Measurements from ENCODE around the gene PPARG. TPM values are rescaled to one million over a fixed set of nuclear protein-coding genes. Genes with fewer than 3 reads are reported as not detected.

The PPARG gene
- total and polyA plus RNA-seq, 2 of the 8 experiments (the other 6 are each of a cell fraction or from before 2014, with no cell fraction given): 0.06 TPM; not detected in 1

GRCh38 chr3:12438318-12438717 lies 149.4 kb downstream of the PPARG start:
- 93% methylated on average over 4 of the region's 4 CpGs; no CpG with 5 or more reads in 1 of the 2 experiments for WGBS, 2 experiments (ENCODE audit: extremely low coverage in 1 of 2, insufficient coverage in 1 of 2, insufficient read length in 1 of 2, insufficient replicate concordance in 2 of 2, low coverage in 1 of 2, low lambda C conversion rate in 2 of 2, missing lambda C conversion rate in 1 of 2)
- Histone ChIP-seq H3K79me1 (ENCODE audit: low read depth, low read length) (no peaks in the 10 kb centered on the region), H3K4me1 (replicated peaks in 1 of 4; ENCODE audit: control insufficient read depth in 3 of 4, insufficient read depth in 4 of 4, low read length in 3 of 4) (peaks cover 0 to 9% (median under 1%) of the 10 kb centered on the region in 4 experiments; a peak in 4 of 7 replicates), H2BK20ac (ENCODE audit: low read length) (no peak overlapping the region), H3K4me2 (ENCODE audit: insufficient read depth in 1 of 2, low read depth in 2 of 2, low read length in 2 of 2) (no peak overlapping the region), H4K20me1 (replicated peaks in 1 of 2; ENCODE audit: control insufficient read depth in 1 of 2, insufficient read depth in 2 of 2, low read length in 2 of 2) (no peaks in the 10 kb centered on the region), H3K9ac (replicated peaks in 1 of 4; ENCODE audit: extremely low read depth in 1 of 4, low read depth in 3 of 4, low read length in 3 of 4) (no peak overlapping the region), H4K5ac (ENCODE audit: insufficient read length, low read depth, low read length) (no peak overlapping the region), H2BK15ac (ENCODE audit: low read length) (no peak overlapping the region), H3K18ac (ENCODE audit: extremely low read depth, low read length) (no peak overlapping the region), H3K9me3 (ENCODE audit: insufficient read depth in 2 of 2, low read depth in 1 of 2, low read length in 1 of 2) (no peaks in the 10 kb centered on the region), H3K27me3 (replicated peaks in 1 of 4; ENCODE audit: control insufficient read depth in 3 of 4, extremely low read depth in 1 of 4, insufficient read depth in 3 of 4, low read length in 3 of 4) (no peaks in the 10 kb centered on the region; a peak in 2 of 7 replicates), H2AFZ (ENCODE audit: low read length) (no peak overlapping the region), H2AK5ac (ENCODE audit: low read depth, low read length) (no peak overlapping the region), H3K27ac (ENCODE audit: low read depth, low read length) (no peak overlapping the region), H3K4me3 (ENCODE audit: extremely low read depth in 1 of 4, insufficient read depth in 2 of 4, low read depth in 3 of 4, low read length in 4 of 4) (no peak overlapping the region), H3K14ac (ENCODE audit: insufficient read length) (no peak overlapping the region), H3K56ac (replicated peaks; ENCODE audit: insufficient read length, low read depth, low read length) (no peak overlapping the region), H3K79me2 (ENCODE audit: control insufficient read depth in 1 of 2, insufficient read depth in 2 of 2, low read length in 2 of 2) (no peaks in the 10 kb centered on the region), H4K8ac (ENCODE audit: extremely low read depth, insufficient read depth, low read length) (no peak overlapping the region), H3K23ac (ENCODE audit: insufficient read length) (no peak overlapping the region), H2BK12ac (ENCODE audit: low read depth, low read length) (no peak overlapping the region), H4K91ac (replicated peaks; ENCODE audit: insufficient read length, low read length) (no peak overlapping the region), H3K4ac (replicated peaks; ENCODE audit: insufficient read length, low read depth, low read length) (no peak overlapping the region), H2BK5ac (ENCODE audit: low read depth, low read length) (no peak overlapping the region), H3K36me3 (ENCODE audit: control insufficient read depth in 2 of 4, insufficient read depth in 4 of 4, low read length in 3 of 4) (no peaks in the 10 kb centered on the region), H2BK120ac (replicated peaks; ENCODE audit: low read depth, low read length) (no peak overlapping the region), H3K23me2 (ENCODE audit: low read depth, low read length) (no peaks in the 10 kb centered on the region)
- DNase-seq (ENCODE audit: low read depth in 1 of 2, low spot score in 2 of 2) (no peak), FAIRE-seq (no peak)
- ChIA-PET CTCF (ENCODE audit: partially characterized antibody) (interaction anchor here (0.5 to 2.5 kb wide), 5 partner anchors 10 to 41 kb away, joined by 3 to 6 read pairs (median 4); no protein-coding TSS in a partner anchor), POLR2A (ENCODE audit: partially characterized antibody) (no interaction called here)
- TF ChIP-seq RBBP5 (IDR thresholded peaks at IDR 0.05; ENCODE audit: borderline replicate concordance, low read depth, low read length) (no peak), SIX5 (IDR thresholded peaks at IDR 0.05; ENCODE audit: low read depth, low read length) (no peak), CTCF (IDR thresholded peaks at IDR 0.05; ENCODE audit: control extremely low read depth in 1 of 3, insufficient read depth in 1 of 3, low read depth in 1 of 3, low read length in 3 of 3) (no peak), E2F6 (IDR thresholded peaks at IDR 0.05) (no peak), TCF12 (IDR thresholded peaks at IDR 0.05; ENCODE audit: low read depth, low read length) (no peak), PHF8 (conservative IDR thresholded peaks at IDR 0.05; ENCODE audit: low read depth, low read length) (no peak), FOSL1 (IDR thresholded peaks at IDR 0.05; ENCODE audit: insufficient read depth, low read depth, low read length) (no peak), GTF2F1 (IDR thresholded peaks at IDR 0.05; ENCODE audit: borderline replicate concordance, low read depth, low read length) (no peak), SP2 (IDR thresholded peaks at IDR 0.05; ENCODE audit: low read length) (no peak), RNF2 (IDR thresholded peaks at IDR 0.05; ENCODE audit: borderline replicate concordance, low read depth, low read length, missing control alignments, poor library complexity, severe bottlenecking) (no peak), HDAC6 (IDR thresholded peaks at IDR 0.05; ENCODE audit: low read depth, low read length) (no peak)
